ENCODE data around the gene SPRY1. TPM values are rescaled to one million over a fixed set of nuclear protein-coding genes. Genes with fewer than 3 reads are reported as not detected.

SPRY1 gene
- total RNA-seq, 4 donors from 2014 or later = 113 to 381 (median 206) TPM

DNA sequence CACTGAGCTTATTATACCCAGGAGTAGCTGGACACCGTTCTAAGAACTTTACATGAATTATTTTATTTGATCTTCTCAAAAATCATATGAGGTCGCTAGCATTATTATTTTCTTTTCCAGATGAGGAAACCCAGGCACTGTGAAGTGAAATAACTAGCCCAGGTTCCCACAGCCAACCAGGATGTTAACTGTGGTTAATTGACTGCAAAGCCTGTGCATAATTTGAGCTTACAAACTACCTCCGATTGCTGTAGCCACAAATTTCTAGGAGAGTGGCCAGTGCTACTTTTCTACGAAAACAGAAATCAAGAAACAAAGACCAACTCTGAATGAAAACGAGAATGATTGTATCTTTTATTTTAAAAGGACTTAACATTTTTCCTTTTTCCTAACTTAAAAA, 27.2 kb downstream of the SPRY1 start:
- WGBS = 91% methylated on average over 5 of the region's 5 CpGs
- no peak for DNase-seq (ENCODE audit: low spot score in 2 of 2)
- Histone ChIP-seq H3K36me3 (no peaks in the 10 kb centered on the region), H3K4me3 (no peak overlapping the region), H3K4me1 (peaks cover under 1% of the 10 kb centered on the region), H3K27ac (no peak overlapping the region), H3K27me3 (no peaks in the 10 kb centered on the region), H3K9me3 (peaks cover 4% of the 10 kb centered on the region)
- TF ChIP-seq POLR2A (IDR thresholded peaks at IDR 0.05) (no peak), EP300 (IDR thresholded peaks at IDR 0.05) (no peak), POLR2AphosphoS5 (IDR thresholded peaks at IDR 0.05) (no peak)
- TF ChIP-seq, protein P1, sequence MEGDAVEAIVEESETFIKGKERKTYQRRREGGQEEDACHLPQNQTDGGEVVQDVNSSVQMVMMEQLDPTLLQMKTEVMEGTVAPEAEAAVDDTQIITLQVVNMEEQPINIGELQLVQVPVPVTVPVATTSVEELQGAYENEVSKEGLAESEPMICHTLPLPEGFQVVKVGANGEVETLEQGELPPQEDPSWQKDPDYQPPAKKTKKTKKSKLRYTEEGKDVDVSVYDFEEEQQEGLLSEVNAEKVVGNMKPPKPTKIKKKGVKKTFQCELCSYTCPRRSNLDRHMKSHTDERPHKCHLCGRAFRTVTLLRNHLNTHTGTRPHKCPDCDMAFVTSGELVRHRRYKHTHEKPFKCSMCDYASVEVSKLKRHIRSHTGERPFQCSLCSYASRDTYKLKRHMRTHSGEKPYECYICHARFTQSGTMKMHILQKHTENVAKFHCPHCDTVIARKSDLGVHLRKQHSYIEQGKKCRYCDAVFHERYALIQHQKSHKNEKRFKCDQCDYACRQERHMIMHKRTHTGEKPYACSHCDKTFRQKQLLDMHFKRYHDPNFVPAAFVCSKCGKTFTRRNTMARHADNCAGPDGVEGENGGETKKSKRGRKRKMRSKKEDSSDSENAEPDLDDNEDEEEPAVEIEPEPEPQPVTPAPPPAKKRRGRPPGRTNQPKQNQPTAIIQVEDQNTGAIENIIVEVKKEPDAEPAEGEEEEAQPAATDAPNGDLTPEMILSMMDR (IDR thresholded peaks at IDR 0.05) = no peak

DNA sequence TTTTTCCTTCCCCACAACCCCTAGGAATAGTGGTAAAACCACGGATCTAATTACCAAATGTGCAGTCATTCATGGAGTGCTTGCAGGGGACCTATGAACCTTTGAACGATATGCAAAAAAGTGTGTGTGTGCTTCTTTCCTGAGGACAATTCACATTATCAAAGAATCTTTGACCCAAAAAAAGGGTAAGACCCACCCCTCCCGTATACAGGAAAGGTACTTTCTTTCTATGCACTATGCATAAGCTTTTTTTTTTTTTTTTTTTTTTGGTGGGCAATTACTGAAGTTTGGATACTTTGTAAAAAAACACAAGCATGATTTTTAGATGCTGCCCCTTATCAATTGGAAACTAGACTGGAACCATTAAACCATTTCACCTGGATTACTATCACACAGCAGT, 31.4 kb downstream of the SPRY1 start:
- Histone ChIP-seq H3K4me1 (no peaks in the 10 kb centered on the region), H3K36me3 (no peaks in the 10 kb centered on the region), H3K27ac (no peak overlapping the region), H3K27me3 (no peaks in the 10 kb centered on the region), H3K9me3 (peaks cover 4% of the 10 kb centered on the region), H3K4me3 (no peak overlapping the region)
- WGBS = 94% methylated on average over 3 of the region's 3 CpGs
- TF ChIP-seq EP300 (IDR thresholded peaks at IDR 0.05) (no peak), POLR2A (IDR thresholded peaks at IDR 0.05) (no peak), POLR2AphosphoS5 (IDR thresholded peaks at IDR 0.05) (no peak)
- TF ChIP-seq, protein P1 (IDR thresholded peaks at IDR 0.05) = no peak
- DNase-seq (ENCODE audit: low spot score in 2 of 2) = no peak

DNA sequence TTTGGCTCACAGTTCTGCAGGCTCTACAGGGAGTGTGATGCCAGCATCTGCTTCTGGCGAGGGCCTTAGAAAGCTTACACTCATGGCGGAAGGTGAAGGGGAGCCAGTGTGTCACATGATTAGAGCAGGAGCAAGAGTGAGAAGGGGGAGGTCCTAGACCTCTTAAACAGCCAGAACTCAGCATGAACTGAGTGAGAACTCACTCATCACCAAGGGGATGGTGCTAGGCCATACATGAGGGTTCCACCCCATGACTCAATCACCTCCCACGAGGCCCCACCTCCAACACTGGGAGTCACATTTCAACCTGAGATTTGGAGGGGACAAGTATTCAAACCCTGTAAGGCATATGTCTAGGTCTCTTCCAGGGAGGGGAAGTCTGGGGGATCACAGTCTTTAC, 33.4 kb downstream of the SPRY1 start:
- Histone ChIP-seq H3K4me3 (no peak overlapping the region), H3K4me1 (no peaks in the 10 kb centered on the region), H3K9me3 (peaks cover 4% of the 10 kb centered on the region), H3K27ac (no peak overlapping the region), H3K27me3 (no peaks in the 10 kb centered on the region), H3K36me3 (no peaks in the 10 kb centered on the region)
- DNase-seq (ENCODE audit: low spot score in 2 of 2) = no peak
- WGBS = 95% methylated on average over 3 of the region's 3 CpGs
- TF ChIP-seq POLR2A (IDR thresholded peaks at IDR 0.05) = no peak
- TF ChIP-seq EP300 (IDR thresholded peaks at IDR 0.05) = no peak
- no peak for TF ChIP-seq POLR2AphosphoS5 (IDR thresholded peaks at IDR 0.05)
- TF ChIP-seq, protein P1 (IDR thresholded peaks at IDR 0.05) = no peak

DNA sequence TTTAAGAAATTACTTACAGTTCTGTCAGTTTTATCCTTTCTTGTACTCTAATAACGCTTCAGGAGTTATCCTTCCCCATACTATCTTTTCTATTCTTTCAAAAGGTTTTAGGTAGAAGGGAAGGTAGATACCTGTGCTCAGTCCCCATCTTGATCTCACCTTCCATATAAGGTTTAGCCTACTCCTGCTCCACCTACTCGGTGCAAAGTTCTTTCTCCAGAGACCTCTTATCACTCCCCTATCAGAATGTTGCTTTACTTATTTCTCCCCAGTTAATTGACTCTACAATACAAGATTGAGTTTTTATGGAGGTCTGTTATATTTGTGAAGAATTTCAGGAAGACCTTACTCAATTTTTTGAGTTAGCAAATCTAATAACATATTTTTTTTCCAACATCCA, 33.9 kb downstream of the SPRY1 start:
- no peak overlapping the region for H3K4me3 ChIP-seq
- no peak overlapping the region for H3K27ac ChIP-seq
- TF ChIP-seq POLR2A (IDR thresholded peaks at IDR 0.05) (no peak), EP300 (IDR thresholded peaks at IDR 0.05) (no peak), POLR2AphosphoS5 (IDR thresholded peaks at IDR 0.05) (no peak)
- TF ChIP-seq, protein P1 (IDR thresholded peaks at IDR 0.05) = no peak
- no peaks in the 10 kb centered on the region for H3K27me3 ChIP-seq
- no peak for DNase-seq (ENCODE audit: low spot score in 2 of 2)
- no peaks in the 10 kb centered on the region for H3K36me3 ChIP-seq
- peaks cover 4% of the 10 kb centered on the region for H3K9me3 ChIP-seq
- H3K4me1 ChIP-seq = no peaks in the 10 kb centered on the region
- WGBS = 96% methylated on average over 2 of the region's 2 CpGs

DNA sequence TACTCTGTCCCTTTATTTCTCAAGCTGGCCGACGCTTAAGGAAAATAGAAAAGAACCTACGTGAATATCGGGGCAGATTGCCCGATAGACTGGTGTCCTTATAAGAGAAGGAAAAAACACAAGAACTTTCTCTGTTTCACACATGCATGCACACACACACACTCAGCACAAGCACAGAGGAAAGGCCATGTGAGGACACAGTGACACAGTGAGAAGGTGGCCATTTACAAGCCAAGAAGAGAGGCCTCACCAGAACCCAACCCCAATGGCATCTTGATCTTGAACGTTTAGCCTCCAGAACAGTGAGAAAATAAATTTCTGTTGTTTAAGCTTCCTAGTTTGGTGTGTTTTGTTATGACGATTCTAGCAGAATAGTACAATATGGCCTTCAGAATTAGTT, 37.0 kb downstream of the SPRY1 start:
- TF ChIP-seq POLR2A (IDR thresholded peaks at IDR 0.05) (no peak), EP300 (IDR thresholded peaks at IDR 0.05) (no peak), POLR2AphosphoS5 (IDR thresholded peaks at IDR 0.05) (no peak)
- TF ChIP-seq, protein P1 (IDR thresholded peaks at IDR 0.05) = no peak
- no peaks in the 10 kb centered on the region for H3K36me3 ChIP-seq
- no peaks in the 10 kb centered on the region for H3K27me3 ChIP-seq
- no peak overlapping the region for H3K27ac ChIP-seq
- 93% methylated on average over 7 of the region's 7 CpGs for WGBS
- DNase-seq (ENCODE audit: low spot score in 2 of 2) = no peak
- no peaks in the 10 kb centered on the region for H3K4me1 ChIP-seq
- H3K4me3 ChIP-seq = no peak overlapping the region
- no peaks in the 10 kb centered on the region for H3K9me3 ChIP-seq
